GM21367 (cell line): Measurements from ENCODE around the gene CABP5.
"Not testable (repeated sequence)": the region's sequence is repeated elsewhere in the genome, so short reads cannot be mapped to it uniquely, and the experiment has no call there.

Experiments
- ATAC-seq: cut with Tn5 transposase; IDR thresholded peaks from one replicate; pipeline ENCODE4 v1.9.1; 2021; ENCODE audit not compliant: unreplicated experiment

CABP5 gene

DNA sequence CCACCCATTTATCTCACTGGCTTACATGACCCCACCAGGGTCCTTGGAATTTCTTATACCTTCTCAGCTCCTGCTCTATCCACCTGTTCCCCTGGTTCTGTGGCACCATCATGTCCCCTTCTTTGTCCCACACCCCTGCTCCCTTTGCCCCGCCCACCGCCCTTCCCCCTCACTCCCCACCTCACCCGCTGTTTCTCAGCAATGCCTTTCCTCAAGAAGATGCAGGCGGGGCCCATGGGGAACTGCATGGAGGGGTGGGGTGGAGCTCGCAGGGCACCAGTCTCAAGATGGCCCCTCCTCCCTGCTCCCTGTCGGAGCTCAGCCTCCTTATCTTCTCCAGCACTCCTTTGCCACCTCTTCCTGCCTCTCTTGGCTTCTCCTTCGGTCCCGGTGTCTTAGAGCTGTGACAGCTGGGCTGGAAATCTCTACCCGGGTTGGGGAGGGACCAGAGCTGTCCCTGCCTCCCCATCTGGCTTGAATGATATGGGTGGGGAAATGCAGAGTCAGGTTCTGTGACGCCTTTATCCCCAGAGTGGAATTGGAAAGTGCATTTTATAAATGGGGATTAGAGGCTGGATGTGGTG lies at the start of gene CABP5:
Gene CABP5 (minus strand): TSS at position 405 of the 584 bp plus-strand sequence. CDS start 157 bp downstream, at position 248.
- no peak for ATAC-seq

DNA sequence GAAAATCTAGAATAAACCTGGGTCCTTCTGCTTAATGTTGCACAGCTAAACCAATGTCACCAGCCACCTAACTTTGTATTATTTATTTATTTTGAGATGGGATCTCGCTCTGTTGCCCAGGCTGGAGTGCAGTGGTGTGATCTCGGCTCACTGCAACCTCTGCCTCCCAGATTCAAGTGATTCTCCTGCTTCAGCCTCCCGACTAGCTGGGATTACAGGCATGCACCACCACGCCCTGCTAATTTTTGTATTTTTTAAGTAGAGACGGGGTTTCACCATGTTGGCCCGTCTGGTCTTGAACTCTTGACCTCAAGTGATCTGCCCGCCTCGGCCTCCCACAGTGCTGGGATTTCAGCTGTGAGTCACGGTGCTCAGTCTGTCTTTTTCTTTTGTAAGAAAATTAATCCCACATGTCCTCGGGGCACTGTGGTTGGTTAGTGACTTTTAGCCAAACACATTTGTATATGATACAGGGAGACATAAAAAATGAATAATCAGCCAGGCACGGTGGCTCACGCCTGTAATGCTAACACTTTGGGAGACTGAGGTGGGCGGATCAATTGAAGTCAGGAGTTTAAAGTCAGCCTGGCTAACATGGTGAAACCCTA lies 47.3 kb upstream of the CABP5 start:
- not testable (repeated sequence) for ATAC-seq

DNA sequence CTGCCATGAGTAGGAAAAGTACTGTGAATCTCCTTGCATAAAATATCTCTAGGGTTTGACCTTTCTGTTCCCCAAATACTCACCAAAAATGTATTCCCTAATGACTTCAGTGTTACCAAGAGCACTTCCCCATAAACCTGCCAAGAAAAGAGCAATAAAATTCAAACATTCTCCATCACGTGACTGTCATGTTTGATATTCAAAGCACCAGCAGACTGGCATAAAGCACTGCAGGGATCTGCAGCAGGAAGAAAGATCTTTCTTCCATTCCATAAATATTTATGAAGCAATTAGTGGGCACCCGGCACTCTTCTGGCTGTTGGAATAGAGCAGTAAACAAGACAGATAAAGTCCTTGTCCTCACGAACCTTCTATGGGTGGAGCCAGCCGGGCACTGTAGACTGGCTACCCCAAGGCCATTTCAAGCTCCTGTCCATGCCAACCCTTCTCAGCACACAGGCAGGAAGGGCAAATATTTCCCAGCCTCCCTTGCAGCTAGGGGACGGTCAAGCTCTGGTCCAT lies 46.5 kb upstream of the CABP5 start:
- no peak for ATAC-seq

DNA sequence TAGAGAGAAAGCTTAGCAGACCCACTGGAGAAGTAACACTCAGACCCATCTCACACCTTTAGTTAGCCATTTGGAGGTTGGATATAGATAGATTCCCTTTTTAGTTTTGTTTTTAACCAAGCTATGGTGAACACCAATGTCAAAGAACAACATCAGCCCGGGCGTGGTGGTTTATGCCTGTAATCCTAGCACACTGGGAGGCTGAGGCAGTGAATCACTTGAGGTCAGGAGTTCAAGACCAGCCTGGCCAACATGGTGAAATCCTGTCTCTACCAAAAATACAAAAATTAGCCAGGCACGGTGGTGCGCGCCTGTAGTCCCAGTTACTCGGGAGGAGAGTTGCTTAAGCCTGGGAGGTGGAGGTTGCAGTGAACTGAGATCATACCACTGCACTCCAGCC lies 45.1 kb upstream of the CABP5 start:
- not testable (repeated sequence) for ATAC-seq

DNA sequence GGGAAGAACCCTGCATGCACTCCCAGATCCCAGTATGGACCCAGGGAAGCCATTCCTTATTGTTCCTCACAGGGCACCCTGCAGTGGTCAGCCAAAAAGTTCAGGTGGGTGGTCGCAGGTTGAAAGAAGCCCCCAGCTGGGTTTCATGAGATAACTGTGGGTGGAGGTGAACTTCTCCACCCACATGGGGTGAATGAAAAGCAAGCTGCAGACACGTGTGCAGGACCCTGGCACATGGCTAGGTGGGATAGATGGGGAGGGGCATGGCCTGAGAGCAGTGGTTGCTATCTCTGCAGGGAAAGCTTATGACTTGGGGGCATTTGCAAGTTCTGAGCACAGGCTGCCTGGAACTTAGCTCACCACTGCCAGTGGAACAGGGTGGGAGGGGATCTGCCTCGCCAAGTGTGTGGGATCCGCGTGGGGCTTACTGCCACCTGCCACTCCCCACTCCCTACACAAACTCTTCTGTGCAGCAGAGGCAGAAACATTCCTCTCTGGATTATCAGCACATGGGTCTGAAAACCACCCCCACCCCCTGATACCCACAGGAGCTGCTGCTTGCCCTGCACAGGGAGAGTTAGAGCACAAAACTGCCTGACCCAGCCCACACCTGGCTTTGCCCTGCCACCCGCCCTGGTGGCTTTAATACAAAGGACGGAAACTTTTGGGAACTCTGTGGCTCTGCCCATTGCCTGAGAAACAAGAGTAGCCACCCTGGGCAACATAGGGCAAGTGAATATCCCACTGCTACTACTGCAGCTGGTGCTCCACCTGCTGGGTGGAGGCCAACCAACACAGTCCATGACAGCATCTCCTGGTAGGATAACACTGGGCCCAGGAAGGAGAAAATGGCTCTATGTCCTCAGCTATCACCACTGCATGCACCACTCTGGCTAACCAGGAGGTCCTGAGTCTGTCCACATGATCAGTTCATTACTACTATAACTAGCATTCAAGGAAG lies 42.3 kb upstream of the CABP5 start:
- ATAC-seq, result no peak

DNA sequence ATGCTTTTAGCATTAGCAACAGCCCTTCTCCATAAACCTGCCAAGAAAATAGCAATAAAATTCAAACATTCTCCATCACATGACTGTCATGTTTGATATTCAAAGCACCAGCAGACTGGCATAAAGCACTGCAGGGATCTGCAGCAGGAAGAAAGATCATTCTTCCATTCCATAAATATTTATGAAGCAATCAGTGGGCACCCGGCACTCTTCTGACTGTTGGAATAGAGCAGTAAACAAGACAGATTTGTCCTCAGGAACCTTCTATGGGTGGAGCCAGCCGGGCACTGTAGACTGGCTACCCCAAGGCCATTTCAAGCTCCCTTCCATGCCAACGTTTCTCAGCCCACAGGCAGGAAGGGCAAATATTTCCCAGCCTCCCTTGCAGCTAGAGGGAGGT lies 41.2 kb upstream of the CABP5 start:
- ATAC-seq, result no peak

DNA sequence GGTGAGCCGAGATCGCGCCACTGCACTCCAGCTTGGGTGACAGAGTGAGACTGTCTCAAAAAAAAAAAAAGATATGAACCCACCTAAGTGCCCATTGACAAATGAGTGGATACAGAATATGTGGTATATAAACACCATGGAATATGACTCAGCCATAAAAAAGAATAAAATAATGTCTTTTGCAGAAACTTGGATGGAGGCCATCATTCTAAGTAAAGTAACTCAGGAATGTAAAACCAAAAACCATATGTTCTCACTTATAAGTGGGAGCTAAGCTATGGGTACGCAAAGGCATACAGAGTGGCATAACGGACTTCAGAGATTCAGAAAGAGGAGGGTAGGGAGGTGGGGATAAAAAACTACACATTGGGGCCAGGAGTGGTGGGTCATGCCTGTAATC lies 37.2 kb upstream of the CABP5 start:
- ATAC-seq, result no peak

DNA sequence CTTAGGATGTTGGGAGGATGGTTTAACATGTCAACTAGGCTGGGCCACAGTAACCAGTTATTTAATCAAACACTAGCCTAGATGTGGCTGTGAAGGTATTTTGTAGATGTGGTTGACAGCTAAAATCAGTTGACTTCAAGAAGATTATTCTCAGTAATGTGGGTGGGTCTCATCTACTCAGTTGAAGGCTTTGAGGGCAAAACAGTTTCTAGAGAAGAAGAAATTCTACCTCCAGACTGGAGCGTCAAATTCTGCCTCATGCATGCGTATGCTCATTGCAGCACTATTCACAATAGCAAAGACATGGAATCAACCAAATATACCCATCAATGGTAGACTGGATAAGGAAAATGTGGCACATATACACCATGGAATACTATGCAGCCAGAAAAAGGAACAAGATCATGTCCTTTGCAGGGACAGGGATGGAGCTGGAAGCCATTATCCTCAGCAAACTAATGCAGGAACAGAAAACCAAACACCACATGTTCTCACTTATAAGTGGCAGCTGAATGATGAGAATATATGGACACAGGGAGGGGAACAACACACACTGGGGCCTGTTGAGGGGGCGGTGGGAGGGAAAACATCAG lies 26.4 kb upstream of the CABP5 start:
- ATAC-seq, result not testable (repeated sequence)

DNA sequence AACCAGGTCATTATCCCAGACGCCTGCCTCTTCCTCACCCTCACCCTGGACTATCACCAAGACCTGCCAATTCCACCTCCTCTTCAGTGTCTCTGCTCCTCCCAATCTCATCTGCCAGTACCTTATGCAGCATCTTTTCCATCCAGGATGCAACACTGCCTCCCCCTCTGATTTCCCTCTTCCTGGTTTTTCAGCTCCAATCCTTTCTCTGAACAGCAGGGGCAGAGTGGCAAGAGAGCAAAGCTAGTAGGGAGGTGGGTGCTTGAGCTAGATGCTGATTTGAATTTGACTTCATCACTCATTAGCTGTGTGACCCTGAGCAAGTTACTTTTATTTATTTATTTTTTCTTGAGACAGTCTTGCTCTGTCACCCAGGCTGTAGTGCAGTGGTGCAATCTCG lies 25.6 kb upstream of the CABP5 start:
- no peak for ATAC-seq

DNA sequence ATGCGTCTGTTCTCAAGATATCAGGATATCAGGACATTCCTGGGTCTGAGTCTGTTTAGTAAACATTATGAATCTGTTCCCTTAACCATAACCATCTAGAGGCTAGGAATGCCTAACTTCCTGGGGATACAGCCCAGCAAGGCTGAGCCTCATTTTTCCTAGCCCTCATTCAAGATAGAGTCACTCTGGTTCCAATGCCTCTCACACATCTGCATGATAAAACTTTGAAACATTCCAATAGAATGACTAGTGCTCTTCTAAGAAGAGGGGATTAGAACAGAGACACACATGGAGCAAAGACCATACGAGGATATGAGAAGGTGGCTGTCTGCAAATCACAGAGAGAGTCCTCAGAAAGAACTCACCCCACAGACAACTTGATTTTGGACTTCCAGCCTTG lies 20.6 kb upstream of the CABP5 start:
- ATAC-seq, result no peak

DNA sequence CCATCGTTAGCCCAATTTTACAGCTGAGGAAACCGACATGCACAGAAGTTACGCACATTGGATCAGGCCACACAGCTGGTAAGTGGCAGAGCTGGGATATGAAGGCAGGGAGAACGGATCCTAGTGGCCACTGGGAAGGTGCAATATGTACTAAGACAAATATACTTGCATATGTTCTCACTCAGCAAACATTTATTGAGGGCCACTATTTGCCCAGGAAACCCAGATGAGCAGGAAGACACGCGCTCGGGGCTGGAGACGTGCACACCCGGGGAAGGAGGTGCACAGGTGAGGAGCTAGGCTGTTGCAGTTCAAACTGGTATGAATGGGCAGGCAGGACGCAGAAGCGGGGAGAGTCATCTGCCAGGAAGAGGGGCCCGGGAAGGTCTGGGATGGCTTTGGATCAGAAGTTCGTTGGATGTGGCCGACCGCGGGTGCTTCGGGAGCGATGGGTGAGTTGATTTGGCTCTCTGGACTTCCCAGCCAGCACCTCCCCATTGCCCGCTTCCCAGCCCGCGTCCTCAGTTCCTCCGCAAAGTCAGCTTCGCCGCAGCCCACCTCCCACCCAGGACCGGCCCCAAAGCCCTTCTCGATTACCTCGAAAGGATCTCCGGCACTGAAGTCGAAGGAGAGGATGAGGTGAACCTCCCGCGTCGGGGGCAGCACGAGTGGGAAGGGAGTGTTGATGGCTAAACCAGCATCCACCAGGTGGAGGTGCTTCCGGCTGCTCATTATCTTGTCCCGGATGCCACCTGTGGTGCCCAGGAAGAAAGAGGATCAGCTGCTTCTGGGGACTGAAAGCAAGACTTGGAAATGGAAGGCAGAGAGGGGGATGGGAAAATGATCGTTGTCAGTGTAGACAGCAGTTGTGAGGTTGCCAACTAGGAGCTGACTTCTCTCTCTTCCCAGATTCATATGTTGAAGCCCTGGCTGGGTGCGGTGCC lies 17.8 kb upstream of the CABP5 start:
- no peak for ATAC-seq

DNA sequence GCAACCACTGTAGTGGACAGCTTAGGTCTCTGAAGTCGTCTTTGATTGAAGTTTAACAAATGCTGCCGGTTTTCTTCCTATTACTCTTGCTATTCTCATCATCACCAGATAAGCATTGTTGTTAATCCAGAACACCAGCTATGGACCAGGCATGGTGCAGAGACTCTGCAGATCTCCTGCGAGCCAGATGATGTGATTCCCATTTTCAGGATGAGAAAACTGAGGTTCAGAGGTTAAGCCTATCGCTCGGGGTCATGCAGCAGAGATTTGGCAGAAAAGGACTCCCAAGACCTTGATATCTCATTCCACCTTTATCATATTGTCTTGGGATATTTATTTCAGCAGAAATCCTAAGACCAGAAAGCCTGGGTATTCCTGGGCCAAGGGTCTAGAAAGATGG lies 16.5 kb upstream of the CABP5 start:
- no peak for ATAC-seq

DNA sequence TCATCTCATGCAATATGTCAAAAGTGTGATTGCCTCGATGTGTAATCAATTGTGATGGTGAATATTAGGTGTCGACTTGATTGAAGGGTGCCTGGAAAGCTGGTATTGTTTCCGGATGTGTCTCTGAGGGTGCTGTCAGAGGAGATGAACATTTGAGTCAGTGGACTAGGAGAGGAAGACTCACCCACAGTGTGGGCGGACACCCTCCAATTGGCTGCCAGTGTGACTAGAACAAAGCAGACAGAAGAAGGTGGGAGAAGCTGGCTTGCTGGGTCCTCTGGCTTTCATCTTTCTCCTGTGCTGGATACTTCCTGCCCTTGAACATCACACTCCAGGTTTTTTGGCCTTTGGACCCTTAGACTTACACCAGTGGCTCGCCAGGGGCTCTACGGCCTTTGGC lies 15.5 kb upstream of the CABP5 start:
- ATAC-seq, result no peak

DNA sequence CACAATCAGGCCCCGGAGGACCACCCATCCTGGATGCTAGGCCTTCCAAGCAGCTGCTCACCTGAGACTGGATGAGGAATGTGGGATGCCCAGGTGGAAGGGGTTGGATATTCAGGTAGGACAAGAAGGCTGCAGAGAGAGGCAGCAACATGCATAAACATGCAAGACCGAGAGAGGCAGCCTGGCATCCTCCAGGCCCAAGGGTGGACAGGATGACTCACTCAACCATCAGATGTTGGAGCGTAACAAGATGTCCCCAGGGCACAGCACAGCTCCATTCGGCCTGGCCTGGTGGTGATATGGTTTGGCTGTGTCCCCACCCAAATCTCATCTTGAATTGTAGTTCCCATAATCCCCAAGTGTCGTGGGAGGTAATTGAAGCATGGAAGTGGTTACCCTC lies 10.0 kb upstream of the CABP5 start:
- ATAC-seq, result no peak

DNA sequence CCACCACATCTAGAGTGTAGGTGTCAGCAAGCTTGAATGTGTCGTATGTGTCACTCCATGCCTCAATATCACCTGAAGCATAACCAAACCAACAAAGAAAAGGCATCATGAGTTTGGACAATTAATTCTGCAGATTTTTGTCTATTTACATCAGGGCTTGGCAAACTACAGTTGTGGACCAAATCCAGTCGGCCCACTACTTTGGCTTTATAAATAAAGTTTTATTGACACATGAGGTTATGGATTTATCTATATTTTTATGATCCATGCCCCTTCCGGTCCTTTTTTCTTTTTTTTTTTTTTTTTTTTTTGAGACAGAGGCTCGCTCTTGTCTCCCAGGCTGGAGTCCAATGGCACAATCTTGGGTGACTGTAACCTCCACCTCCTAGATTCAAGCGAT lies 9.2 kb upstream of the CABP5 start:
- no peak for ATAC-seq

DNA sequence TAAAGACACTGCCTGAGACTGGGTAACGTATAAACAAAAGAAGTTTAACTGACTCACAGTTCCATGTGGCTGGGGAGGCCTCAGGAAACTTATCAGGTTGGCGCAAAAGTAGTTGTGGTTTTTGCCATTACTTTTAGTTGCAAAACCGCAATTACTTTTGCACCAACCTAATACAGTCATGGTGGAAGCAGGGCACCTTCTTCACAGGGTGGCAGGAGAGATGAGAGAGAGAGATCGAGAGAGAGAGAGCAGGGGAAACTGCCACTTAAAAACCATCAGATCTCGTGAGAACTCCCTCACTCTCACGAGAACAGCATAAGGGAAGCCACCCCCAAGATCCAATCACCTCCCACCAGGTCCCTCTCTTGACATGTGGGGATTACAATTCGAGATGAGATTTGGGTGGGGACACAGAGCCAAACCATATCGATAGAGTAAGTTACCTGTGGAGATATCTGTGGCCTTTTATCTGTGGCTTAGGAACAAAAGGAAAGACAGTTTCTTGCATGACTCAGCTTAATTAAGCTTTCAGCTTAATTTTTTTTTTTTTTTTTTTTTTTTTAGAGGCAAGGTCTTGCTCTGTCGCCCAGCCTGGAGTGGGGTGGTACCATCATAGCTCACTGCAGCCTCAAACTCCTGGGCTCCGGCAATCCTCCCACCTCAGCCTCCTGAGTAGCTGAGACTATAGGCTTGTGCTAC lies 7.6 kb upstream of the CABP5 start:
- ATAC-seq, result no peak

DNA sequence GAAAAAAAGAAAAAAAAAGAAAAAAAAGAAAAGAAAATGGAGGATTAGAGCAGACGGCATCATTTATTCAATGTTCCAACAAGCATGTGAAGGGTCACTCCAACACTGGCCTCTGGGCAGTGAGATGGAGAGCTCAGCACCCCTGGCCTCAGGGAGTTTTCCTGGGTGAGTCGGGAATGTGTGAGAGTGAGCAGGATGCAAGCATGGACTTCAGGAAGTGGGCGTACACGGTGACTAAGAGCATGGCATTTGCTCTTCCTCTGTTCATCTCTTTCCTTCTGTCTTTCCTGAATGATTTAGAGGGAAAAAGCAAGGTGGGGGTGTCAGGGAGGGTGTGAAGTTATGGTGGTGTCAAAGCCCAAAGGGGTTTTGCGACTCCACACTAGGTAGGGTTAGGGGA lies 682 bp upstream of the CABP5 start:
- ATAC-seq, result no peak

DNA sequence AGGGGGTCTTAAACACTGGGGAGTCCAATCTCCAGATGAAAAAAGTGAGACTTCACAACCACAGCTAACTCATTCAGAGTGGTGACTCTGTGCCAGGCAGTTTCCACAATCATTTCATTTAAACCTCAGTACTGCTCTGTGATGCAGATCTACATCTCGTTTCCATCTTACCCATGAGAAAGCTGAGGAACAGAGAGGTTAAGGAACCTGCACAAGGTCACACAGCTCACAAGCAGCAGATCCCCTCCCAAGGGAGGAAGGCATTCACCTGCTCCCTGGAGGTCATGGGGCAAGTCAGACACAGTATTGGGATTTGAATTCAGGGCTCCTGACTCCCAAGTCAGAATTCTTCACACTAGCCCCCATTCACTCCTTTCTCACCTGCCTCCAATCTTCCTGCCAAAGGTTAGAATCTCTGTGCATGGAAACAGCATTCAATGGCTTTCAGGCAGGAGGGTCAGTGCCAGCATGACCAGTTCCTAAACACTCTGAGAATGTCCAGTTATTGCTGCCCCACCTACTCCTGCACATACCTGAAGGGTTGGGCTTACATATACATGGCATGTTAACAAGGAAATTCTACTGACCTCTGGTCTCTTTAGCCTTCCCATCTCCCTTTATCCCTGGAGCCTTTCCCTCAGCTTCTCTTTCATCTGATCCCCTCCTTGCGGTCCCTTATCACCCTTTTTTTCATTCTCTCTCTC lies 1.9 kb downstream of the CABP5 start:
- ATAC-seq, result no peak

DNA sequence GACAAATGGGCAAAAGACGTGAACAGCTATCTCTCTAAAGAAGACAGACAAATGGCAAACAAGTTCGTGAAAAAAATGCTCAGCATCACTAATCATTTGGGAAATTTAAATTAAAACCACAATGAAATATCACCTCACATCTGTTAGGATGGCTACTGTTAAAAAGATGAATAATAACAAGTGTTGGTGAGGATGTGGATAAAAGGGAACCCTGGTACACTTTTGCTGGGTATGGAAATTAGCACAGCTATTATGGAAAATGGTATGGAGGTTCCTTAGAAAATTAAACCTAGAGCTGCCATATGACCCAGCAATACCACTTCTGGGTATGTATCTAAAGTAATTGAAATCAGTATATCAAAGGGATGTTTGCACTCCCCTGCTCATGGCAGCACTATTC lies 7.1 kb downstream of the CABP5 start:
- no peak for ATAC-seq
